ENCODE results near the gene DOCK4. TPM values are rescaled to one million over a fixed set of nuclear protein-coding genes. Genes with fewer than 3 reads are reported as not detected.

DOCK4 gene
- total and polyA plus RNA-seq, 2 of the 8 experiments (the other 6 are each of a cell fraction or from before 2014, with no cell fraction given): 5.1 to 23.6 TPM

DNA sequence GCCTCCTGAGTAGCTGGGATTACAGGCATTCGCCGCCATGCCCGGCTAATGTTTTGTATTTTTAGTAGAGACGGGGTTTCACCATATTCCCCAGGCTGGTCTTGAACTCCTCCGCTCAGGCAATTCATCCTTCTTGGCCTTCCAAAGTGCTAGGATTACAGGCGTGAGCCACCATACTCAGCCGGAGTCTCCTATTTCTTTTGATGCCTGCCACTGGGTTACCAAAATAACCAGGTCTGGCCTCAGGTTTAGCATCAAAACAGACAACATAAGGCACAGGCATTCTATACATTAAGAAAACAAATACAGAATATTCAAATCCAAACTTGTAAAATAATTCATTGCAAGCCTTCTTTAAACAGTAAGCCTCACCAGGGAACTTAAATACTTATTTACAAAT, 354.1 kb downstream of the DOCK4 start:
- no peaks in the 10 kb centered on the region for H3K79me1 ChIP-seq (ENCODE audit: low read depth, low read length)
- H3K36me3 ChIP-seq (ENCODE audit: control insufficient read depth in 2 of 4, insufficient read depth in 4 of 4, low read length in 3 of 4): peaks cover 0 to 9% (median 0%) of the 10 kb centered on the region in 4 experiments; a peak in 1 of 8 replicates
- no peak overlapping the region for H2BK120ac ChIP-seq (replicated peaks; ENCODE audit: low read depth, low read length)
- no peak overlapping the region for H3K23ac ChIP-seq (ENCODE audit: insufficient read length)
- no peaks in the 10 kb centered on the region for H3K27me3 ChIP-seq (replicated peaks in 1 of 4; ENCODE audit: control insufficient read depth in 3 of 4, extremely low read depth in 1 of 4, insufficient read depth in 3 of 4, low read length in 3 of 4)
- H3K4me2 ChIP-seq (ENCODE audit: insufficient read depth in 1 of 2, low read depth in 2 of 2, low read length in 2 of 2): 0 out of 4 replicates have a peak overlapping the region, but pooled peaks of 1 of the 2 experiments have one; percentile 38
- H2AFZ ChIP-seq (ENCODE audit: low read length): no peak overlapping the region
- H3K4me3 ChIP-seq (ENCODE audit: extremely low read depth in 1 of 4, insufficient read depth in 2 of 4, low read depth in 3 of 4, low read length in 4 of 4): 0 out of 8 replicates have a peak overlapping the region, but pooled peaks of 1 of the 4 experiments have one; percentile 3
- no peaks in the 10 kb centered on the region for H3K79me2 ChIP-seq (ENCODE audit: control insufficient read depth in 1 of 2, insufficient read depth in 2 of 2, low read length in 2 of 2)
- H2BK12ac ChIP-seq (ENCODE audit: low read depth, low read length): no peak overlapping the region
- no peak overlapping the region for H2BK20ac ChIP-seq (ENCODE audit: low read length)
- H4K5ac ChIP-seq (ENCODE audit: insufficient read length, low read depth, low read length): no peak overlapping the region
- H3K27ac ChIP-seq (ENCODE audit: low read depth, low read length): no peak overlapping the region
- no peaks in the 10 kb centered on the region for H3K23me2 ChIP-seq (ENCODE audit: low read depth, low read length)
- ChIA-PET POLR2A (ENCODE audit: partially characterized antibody) (no interaction called here), CTCF (ENCODE audit: partially characterized antibody) (interaction anchor here (0.6 to 11.6 kb wide), 5 partner anchors 9 to 436 kb away, joined by 3 to 274 read pairs (median 40); no protein-coding TSS in a partner anchor)
- H4K20me1 ChIP-seq (replicated peaks in 1 of 2; ENCODE audit: control insufficient read depth in 1 of 2, insufficient read depth in 2 of 2, low read length in 2 of 2): no peaks in the 10 kb centered on the region
- no peak overlapping the region for H3K9ac ChIP-seq (replicated peaks in 1 of 4; ENCODE audit: extremely low read depth in 1 of 4, low read depth in 3 of 4, low read length in 3 of 4)
- no peak overlapping the region for H2BK15ac ChIP-seq (ENCODE audit: low read length)
- H2BK5ac ChIP-seq (ENCODE audit: low read depth, low read length): no peak overlapping the region
- peaks cover 10 to 16% (median 12%) of the 10 kb centered on the region in 4 experiments for H3K4me1 ChIP-seq (replicated peaks in 1 of 4; ENCODE audit: control insufficient read depth in 3 of 4, insufficient read depth in 4 of 4, low read length in 3 of 4)
- no peak overlapping the region for H3K56ac ChIP-seq (replicated peaks; ENCODE audit: insufficient read length, low read depth, low read length)
- H3K4ac ChIP-seq (replicated peaks; ENCODE audit: insufficient read length, low read depth, low read length): no peak overlapping the region
- H3K18ac ChIP-seq (ENCODE audit: extremely low read depth, low read length): no peak overlapping the region
- WGBS, 2 experiments (ENCODE audit: extremely low coverage in 1 of 2, insufficient coverage in 1 of 2, insufficient read length in 1 of 2, insufficient replicate concordance in 2 of 2, low coverage in 1 of 2, low lambda C conversion rate in 2 of 2, missing lambda C conversion rate in 1 of 2): 38% methylated on average over 7 of the region's 7 CpGs; no CpG with 5 or more reads in 1 of the 2 experiments
- H3K9me3 ChIP-seq (ENCODE audit: insufficient read depth in 2 of 2, low read depth in 1 of 2, low read length in 1 of 2): 0 out of 4 replicates have a peak, but pooled peaks cover 4 to 9% of the 10 kb centered on the region in 2 experiments
- DNase-seq (ENCODE audit: low read depth in 1 of 2, low spot score in 2 of 2) (no peak), FAIRE-seq (no peak)
- H2AK5ac ChIP-seq (ENCODE audit: low read depth, low read length): no peak overlapping the region
- no peak overlapping the region for H4K91ac ChIP-seq (replicated peaks; ENCODE audit: insufficient read length, low read length)
- H4K8ac ChIP-seq (ENCODE audit: extremely low read depth, insufficient read depth, low read length): no peak overlapping the region
- no peak overlapping the region for H3K14ac ChIP-seq (ENCODE audit: insufficient read length)
- TF ChIP-seq, protein P1, sequence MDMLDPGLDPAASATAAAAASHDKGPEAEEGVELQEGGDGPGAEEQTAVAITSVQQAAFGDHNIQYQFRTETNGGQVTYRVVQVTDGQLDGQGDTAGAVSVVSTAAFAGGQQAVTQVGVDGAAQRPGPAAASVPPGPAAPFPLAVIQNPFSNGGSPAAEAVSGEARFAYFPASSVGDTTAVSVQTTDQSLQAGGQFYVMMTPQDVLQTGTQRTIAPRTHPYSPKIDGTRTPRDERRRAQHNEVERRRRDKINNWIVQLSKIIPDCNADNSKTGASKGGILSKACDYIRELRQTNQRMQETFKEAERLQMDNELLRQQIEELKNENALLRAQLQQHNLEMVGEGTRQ (IDR thresholded peaks at IDR 0.05; ENCODE audit: low read length): no peak
- TF ChIP-seq TCF12 (IDR thresholded peaks at IDR 0.05; ENCODE audit: low read depth, low read length): no peak
- TF ChIP-seq EP300 (IDR thresholded peaks at IDR 0.05; ENCODE audit: borderline replicate concordance in 1 of 2, low read depth in 2 of 2, low read length in 2 of 2): no peak
- no peak for TF ChIP-seq CEBPB (IDR thresholded peaks at IDR 0.05; ENCODE audit: low read depth, low read length)
- TF ChIP-seq FOSL1 (IDR thresholded peaks at IDR 0.05; ENCODE audit: insufficient read depth, low read depth, low read length): no peak
- TF ChIP-seq TEAD4 (IDR thresholded peaks at IDR 0.05; ENCODE audit: low read depth, low read length): no peak
- no peak for TF ChIP-seq SIRT6 (IDR thresholded peaks at IDR 0.05; ENCODE audit: low read length)
- TF ChIP-seq SP1 (IDR thresholded peaks at IDR 0.05; ENCODE audit: low read depth, low read length): no peak
- TF ChIP-seq HDAC6 (IDR thresholded peaks at IDR 0.05; ENCODE audit: low read depth, low read length): no peak
- TF ChIP-seq CTBP2 (IDR thresholded peaks at IDR 0.05; ENCODE audit: borderline replicate concordance, insufficient read depth, insufficient read length, low read length): no peak
- TF ChIP-seq RXRA (IDR thresholded peaks at IDR 0.05; ENCODE audit: insufficient read depth, low read depth, low read length): no peak
- no peak for TF ChIP-seq BACH1 (IDR thresholded peaks at IDR 0.05; ENCODE audit: low read length)
- no peak for TF ChIP-seq POLR2AphosphoS5 (IDR thresholded peaks at IDR 0.05; ENCODE audit: low read depth, low read length)

Data from H1 (cell line).